GM13977 (cell line): ENCODE data around the gene OOEP.
A peak's percentile ranks its signal among the peaks of the same experiment; 100 is the strongest.
"Not testable (repeated sequence)": the region's sequence is repeated elsewhere in the genome, so short reads cannot be mapped to it uniquely, and the experiment has no call there.

Source experiments
- DNase-seq: peaks from one replicate; pipeline ENCODE4 v3.0.0; 2012; ENCODE audit warnings: low spot score
- in situ Hi-C: fragments of 300-500 bp; cut with MboI; formaldehyde crosslinking; loops from one replicate; pipeline ENCODE4 v1.12.0; 2022; ENCODE audit warnings: low sequenced_read_pairs, low pct_unique_long_range_greater_than_20kb, mixed read lengths, inconsistent platforms; ENCODE audit not compliant: unreplicated experiment
- TF ChIP-seq, protein P1 (sequence below): IDR thresholded peaks from 2 replicates; pipeline ENCODE4 v1.5.1; 2012; ENCODE audit warnings: mild to moderate bottlenecking, control low read depth; ENCODE audit not compliant: insufficient read depth; ENCODE audit errors: extremely low read depth, missing control alignments

Gene OOEP

DNA sequence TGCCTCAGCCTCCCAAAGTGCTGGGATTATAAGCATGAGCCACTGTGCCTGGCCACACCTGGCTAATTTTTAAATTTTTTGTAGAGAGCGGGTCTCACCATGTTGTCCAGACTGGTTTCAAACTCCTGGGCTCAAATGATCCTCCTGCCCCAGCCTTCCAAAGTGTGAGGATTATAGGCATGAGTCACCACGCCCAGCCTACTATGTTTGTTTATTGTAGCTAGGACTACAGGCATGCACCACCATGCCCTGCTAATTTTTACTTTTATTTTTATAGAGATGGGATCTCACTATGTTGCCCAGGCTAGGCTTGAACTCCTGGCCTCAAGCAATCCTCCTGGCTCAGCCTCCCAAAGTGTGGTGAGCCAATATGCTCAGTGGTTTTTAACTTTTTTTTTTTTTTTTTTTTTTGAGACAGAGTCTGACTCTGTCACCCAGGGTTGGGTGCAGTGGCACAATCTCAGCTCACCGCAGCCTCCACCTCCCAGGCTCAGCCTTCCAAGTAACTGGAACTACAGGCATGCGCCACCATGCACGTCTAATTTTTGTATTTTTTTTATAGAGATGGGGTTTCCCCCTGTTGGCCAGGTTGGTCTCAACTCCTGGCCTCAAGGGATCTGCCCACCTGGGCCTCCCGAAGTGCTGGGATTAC, 12.9 kb upstream of the OOEP start:
- no peak for DNase-seq
- in situ Hi-C loops, result no loop called here
- TF ChIP-seq, protein P1, sequence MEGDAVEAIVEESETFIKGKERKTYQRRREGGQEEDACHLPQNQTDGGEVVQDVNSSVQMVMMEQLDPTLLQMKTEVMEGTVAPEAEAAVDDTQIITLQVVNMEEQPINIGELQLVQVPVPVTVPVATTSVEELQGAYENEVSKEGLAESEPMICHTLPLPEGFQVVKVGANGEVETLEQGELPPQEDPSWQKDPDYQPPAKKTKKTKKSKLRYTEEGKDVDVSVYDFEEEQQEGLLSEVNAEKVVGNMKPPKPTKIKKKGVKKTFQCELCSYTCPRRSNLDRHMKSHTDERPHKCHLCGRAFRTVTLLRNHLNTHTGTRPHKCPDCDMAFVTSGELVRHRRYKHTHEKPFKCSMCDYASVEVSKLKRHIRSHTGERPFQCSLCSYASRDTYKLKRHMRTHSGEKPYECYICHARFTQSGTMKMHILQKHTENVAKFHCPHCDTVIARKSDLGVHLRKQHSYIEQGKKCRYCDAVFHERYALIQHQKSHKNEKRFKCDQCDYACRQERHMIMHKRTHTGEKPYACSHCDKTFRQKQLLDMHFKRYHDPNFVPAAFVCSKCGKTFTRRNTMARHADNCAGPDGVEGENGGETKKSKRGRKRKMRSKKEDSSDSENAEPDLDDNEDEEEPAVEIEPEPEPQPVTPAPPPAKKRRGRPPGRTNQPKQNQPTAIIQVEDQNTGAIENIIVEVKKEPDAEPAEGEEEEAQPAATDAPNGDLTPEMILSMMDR, result no peak

DNA sequence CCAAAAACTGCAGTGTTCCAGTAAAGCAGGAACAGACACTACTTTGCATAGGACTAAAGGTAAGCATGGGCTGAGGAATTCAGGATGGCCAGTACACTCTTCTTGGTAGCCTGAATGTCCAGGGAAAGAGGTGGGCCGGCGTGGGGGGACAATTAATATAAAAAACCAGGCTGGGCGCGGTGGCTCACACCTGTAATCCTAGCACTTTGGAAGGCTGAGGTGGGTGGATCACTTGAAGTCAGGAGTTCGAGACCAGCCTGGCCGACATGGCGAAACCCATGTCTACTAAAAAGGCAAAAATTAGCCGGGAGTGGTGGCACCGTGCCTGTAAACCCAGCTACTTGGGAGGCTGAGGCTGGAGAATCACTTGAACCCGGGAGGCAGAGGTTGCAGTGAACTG, 11.8 kb upstream of the OOEP start:
- DNase-seq, in situ Hi-C loops: not testable (repeated sequence)

DNA sequence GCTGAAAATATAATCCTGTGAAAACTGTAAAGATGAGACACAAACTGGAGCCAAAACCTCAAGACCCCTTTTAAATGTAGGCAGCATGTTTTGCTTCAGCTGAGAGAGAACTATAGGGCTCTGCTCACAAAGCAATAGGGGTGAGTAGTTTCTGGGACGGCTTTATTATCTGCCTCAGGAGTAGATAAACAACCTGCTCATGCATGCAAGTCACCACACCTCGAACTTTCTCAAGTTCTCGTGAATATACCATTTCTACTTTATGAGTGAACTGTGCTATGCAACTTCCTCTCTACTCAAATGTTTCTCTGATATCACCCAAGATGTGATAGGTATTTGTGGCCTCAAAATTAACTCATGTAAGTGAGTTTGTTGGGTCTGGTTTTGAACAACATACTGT, 7.5 kb upstream of the OOEP start:
- in situ Hi-C loops, result no loop called here
- TF ChIP-seq, protein P1, result no peak

DNA sequence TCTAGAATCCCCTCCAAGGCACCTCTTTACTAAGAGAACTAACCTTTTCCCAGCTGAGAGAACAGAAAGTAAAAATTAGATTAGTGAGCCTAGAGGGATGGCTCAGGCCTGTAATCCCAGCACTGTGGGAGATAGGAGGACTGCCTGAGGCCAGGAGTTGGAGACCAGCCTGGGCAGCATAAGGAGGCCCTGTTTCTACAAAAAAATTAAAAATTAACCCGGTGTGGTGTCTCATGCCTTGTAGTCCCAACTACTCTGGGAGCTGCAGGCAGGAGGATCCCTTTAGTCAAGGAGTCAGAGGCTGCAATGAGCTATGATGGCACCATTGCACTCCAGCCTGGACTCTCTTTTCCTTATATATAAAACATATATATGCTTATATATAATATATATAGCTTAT, 5.5 kb upstream of the OOEP start:
- DNase-seq, result no peak
- in situ Hi-C loops, result no loop called here
- TF ChIP-seq, protein P1, result no peak

More for the DNA sequence above, 7.5 kb upstream of the OOEP start:
- DNase-seq, result peak; percentile 9

DNA sequence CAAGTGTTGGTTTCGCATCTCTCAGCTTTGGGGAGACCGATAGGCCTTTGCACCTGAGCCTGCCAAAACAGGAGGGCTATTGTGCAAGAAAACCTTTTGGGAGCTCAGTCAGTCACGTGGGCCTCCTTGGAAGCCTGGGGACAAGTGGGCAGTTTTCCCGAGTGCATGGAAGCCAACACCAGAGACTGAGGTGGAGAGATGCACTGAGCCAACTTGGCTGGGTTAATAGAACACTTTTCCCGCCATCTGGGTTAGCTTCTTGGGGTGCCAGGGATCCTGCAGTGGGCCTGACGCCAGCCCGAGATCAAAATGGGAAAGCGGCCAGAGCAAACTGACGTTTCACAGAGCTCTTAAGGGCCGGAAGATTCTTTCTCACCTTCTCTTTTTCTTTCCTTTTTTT, 2.8 kb upstream of the OOEP start:
- DNase-seq, result no peak
- TF ChIP-seq, protein P1, result no peak
- in situ Hi-C loops, result no loop called here

DNA sequence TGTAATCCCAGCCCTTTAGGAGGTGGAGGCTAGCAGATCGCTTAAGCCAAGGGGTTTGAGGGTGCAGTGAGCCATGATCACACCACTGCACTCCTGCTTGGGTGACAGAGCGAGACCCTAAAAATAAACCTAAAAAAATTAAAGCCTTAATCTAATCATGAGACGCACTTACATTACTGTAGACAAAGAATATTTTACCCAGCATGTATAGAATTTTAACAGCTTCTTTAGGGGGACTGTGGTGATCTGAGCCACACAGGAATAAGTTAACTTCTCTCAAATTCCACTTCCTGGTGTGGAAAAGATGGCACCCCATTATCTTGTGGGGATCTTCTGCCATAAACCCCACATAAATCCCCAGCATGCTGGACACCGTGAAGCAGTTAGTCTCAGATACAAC, 2.3 kb upstream of the OOEP start:
- DNase-seq, result no peak
- in situ Hi-C loops, result no loop called here

DNA sequence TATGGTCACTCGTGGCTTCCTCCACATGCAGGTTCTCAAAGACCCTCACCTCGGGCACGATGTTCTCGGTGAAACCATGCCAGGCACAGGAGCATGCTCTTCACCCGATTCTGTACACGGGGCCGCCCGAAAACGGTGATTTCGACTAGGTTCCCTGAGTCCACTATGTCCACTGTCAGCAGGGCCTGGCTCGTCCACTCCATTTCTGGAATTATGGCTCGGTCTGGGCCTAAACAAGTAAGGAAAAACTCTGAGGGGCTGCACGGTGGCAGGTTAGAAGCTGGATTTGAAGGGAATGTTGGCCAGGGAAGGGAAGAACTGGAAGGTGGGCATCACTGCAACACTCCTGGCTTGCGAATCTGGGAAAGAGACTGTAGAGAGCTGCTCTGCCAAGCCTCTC, 540 bp downstream of the OOEP start:
- in situ Hi-C loops, result no loop called here
- no peak for DNase-seq
- TF ChIP-seq, protein P1, result no peak

More for the DNA sequence above, 2.3 kb upstream of the OOEP start:
- TF ChIP-seq, protein P1, result no peak
